Activated T-helper 1 cell treated with anti-CD3 and anti-CD28 coated beads, Interleukin-2, amount 50 U/mL, for 16 hours (primary cell): ENCODE data around the gene AADAT.
"Not testable (repeated sequence)": the region's sequence is repeated elsewhere in the genome, so short reads cannot be mapped to it uniquely, and the experiment has no call there.

Experiments
- DNase-seq, 2 donors: peaks; one replicate each; pipeline ENCODE4 v3.0.0-alpha.2; 2020; ENCODE audit warnings: low read depth in 1 of 2, low spot score in 1 of 2

AADAT gene

DNA sequence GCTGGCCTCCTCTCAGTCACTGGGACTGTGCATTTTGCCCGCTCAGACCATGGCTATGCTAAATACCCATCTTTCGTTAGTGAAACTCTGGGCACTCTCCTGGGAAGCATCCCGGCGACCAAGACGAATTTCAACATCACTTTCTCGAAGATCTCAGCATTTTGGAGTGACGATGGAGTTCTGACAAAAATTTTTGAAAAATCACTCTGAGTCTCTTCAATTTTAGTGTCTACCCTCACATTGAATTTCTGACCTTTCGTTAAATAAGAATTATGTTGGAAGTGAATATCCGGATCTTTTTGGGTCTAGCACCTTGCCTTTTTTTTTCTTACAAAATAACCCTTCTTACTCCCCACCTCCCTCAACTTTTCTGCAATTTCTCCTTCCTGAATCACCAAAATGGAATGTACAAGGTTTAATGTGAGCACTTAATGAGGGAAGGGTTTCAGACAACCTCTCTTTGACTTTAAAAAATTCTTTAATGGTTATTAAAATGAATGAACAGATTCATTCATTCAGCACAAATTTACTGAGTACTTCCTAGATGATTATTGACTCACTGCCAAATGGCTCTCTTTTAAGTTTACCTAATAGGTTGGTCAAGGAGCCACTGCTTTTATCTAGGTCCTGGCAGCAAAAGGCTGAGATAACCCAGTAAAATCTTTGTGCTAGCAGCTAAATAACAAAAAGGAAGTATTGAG, 746 bp upstream of the AADAT start:
- no peak for DNase-seq

DNA sequence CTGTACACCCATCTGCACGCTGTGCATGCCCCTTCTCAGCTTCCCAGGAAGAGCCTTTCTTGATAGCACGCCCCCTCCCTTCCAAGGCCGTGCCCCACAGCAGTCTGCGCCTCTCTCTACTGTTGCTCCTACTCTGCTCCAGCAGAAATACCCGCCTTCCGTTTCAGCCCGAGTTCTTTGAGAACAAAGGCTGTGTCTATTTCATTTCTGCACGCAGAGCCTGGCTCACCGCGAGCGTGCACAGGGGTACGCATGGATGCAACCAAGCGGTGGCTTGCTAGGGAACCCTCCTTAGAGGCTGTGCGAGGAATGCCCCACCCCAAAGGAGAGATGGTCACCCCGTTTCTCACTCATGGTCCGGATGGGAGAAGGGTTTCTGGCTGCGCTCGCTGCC, 485 bp downstream of the AADAT start:
- DNase-seq: no peak

DNA sequence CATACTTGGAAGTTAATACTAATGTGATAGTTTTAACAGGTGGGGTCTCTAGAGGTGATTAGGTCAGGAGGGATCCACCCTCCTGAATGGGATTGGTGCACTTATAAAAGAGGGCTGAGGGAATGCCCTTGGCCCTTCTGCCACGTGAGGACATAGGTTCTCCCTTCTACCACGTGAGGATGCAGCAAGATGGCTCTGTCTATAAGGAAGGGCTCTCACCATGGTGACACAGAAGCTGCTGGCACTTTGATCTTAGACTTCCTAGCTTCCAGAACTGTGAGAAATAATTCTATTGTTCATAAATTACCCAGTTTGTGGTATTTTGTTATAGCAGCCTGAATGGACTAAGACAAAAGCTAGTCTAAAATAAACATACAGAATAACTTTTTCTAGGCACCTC, 1.0 kb downstream of the AADAT start:
- no peak for DNase-seq

DNA sequence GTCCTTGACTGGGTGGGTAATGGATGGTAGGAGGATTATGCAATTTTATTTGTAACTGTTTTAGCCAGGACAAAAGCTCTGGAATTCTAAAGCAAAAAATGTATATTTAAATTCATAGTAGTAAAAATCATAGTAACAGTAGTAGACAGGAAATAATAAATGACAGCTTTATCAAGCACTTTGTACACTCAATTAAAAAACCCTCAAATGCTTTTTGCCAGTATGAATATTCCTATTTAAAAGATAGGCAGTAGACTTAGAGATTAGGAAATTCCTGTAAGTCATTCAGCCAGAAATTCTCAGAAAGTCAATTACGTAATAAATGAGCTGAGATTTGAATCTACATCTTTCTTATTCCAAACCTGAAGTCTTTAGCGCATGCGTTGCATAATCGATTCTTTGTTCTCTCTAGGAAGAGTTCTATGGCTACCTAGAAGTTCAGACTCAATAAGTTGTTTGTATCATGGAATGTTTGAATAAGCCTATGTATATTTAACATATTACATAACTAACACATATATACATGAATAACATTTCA, 2.5 kb downstream of the AADAT start:
- DNase-seq: no peak

DNA sequence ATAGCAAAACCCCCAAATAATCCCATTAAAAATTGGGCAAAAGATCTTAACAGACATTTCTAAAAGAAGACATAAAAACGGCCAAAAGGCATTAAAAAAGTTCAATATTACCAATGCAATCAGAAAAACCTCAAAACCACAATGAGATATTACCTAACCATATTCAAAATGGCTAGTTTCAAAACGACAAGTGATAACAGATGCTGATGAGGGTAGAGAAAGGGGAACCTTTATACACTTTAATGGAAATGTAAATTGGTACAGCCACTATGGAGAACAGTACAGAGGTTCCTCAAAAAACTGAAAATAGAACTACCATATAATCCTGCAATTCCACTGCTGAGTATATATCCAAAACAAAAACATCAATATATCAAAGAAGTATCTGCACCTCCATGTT, 6.2 kb downstream of the AADAT start:
- no peak for DNase-seq

DNA sequence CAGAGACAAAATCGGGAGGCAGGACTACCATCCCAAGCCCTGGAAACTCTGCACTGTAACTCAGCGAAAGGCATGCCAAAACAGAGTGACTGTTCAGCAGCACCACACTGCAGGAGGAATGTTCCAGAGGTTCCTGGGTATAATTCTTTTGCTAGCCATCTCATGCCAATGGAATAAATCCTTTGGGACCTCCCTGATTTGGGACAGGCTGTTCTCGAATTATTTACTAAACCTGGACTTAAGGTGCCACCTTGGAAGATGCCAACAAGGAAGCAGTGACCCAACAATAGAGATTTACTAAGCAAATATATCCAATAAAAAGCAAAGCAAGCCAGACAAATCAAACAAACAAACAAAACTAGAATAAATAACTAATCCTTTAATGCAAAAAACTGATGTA, 9.3 kb downstream of the AADAT start:
- DNase-seq: no peak

DNA sequence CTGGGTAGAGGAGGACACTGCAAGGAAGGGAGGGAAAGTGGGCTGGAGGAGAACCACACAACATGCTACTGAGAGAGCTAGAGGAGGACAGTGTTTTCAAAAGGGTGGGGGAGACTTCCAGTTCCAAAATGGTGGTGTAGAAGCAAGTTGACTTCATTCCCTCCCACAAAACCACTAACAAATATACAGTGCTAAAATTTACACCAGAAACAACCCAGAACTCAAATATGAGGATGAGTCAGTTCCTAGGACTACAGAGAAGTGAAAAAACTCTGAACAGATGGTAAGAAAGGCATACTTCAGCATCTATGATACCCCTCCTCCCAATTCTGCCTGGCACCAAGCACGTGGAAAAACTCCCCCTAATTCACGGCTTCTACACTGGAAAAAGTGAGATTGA, 9.8 kb downstream of the AADAT start:
- DNase-seq: no peak

DNA sequence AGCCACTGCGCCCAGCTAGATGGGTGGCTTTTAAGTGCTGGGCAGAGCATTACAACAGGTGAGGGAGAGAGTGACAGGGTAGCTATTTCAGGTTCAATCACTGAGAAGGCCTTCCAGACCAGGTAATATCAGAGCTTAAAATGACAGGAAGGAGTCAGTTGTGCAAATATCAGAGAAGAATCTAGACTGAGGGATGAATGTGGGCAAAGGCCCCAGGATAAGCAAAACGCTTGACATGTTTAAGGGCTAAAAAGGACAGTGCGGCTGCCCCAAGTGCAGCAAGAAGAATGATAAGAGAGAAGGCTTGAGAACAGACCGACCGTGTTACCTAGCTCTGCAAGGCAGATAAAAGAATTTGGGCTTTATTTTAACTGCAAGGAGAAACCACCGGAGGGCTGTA, 18.6 kb downstream of the AADAT start:
- no peak for DNase-seq

DNA sequence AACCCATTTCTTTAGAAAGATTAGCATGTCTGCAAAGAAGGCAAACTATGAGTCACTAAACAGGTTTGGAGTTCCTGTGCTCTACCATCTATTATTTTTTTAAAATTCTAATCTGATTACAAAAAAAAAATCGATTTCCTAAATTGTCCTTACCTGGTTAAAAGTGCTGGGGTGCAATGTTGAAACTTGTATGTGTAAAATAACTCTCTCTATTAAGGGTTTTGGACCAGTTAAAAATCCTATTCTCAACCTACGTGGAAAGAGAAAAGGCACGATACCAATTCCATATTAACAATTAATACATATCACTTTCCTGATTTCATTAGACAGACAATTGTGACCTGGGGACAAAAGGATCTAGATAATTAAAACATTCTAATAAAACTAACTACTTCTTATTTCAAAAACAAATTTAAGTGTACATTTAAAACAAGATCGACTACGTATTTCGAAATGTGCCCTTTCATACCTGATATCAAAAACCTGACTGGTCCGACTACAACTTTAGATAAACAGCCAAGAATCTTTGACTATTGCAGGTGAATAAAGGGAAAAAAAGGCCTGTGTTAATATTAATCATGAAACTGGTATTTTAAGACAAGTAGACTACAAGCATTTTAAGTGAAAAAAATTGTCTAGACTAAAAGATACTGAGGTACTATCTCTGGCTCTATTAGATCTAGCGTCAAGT, 21.2 kb downstream of the AADAT start:
- no peak for DNase-seq

DNA sequence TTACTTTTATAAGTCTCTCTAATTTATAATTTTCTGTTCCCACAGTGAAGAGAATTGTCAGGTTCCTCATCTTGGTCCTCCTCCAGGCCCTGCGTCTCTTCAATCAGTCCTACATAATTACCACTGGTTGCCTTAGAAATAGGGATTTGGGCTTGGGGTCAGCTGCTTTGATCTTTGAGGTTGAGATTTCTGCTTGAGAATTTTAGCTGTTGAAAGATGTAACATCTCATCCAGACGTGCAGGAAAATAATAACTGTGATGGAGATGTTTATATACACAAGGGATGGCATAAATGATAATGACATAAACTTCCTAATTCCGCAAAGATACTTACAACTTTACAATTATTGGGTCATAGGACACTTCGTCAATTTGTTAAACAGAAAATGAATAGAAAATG, 30.3 kb downstream of the AADAT start:
- no peak for DNase-seq

DNA sequence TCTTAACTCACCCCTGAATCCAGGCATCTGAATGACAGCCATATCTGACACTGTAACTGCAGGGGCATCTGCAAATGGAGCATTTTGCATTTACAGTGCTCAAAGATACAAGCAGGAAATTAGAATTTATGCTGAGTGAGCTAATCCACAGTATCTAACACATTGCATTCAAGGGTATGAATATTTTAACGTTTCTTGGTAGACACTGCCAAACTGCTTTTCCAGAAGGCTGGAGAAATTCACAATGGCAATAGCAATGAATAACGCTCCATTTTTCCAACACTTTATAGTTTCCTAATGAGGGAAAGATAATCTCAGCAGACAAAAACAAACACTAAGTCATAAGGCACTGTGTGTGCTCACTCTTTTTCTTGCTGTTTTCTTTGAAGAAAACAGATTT, 30.9 kb downstream of the AADAT start:
- no peak for DNase-seq

DNA sequence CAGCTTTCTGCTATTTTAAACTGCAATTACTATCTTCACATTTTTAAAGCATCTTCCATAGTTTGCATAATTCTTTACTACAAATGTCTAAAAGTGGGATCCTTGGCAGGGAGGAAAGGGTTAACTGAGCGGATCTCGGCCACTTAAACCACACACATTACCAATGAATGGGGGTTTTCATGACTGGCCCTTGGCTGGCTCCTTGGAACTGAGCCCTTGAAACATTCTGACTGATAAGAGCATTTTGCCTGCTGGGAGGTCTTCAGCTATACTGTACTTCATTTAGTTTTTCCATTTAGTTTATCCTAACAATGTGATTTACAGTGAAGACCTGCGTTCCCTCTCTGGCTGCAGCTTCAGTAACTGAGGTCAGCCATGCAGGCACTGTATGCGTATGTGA, 31.9 kb downstream of the AADAT start:
- DNase-seq: no peak

DNA sequence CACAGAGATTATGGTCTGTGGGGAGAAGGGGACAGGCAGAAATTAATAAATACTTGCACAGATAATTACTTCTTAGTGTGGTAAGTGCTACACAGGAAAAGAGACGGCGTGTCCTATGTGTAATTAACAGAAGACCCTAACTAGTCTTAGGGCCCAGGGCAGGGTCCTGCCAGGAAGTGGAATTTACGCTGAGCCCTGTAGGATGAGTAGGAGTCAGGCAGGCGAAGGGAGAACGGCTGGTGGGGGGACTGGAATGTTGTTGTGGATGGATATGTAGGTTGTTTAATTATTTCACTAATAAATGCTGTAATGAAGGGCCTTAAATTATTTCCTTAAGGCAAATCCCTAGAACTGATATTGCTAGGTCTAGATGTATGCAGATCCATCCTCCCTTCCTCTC, 36.8 kb downstream of the AADAT start:
- DNase-seq: no peak

DNA sequence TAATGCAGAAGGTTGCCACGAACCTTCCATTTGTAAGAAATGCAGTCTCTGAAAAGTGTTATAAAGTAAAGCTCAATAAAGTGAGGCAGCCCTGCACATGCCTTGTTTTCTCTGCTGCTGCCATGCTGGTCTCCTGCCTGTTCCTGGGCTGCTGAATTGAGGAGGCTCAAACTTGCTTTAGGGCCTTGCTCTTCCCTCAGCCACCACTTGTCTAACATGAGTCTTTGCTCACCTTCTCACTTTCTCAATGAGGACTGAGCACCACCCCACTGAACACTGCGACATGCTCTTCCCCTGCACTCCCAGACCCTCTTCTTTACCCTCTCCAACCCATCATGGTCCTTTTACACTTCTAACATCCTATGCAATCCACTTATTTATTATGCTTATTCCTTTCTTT, 38.4 kb downstream of the AADAT start:
- DNase-seq: no peak

DNA sequence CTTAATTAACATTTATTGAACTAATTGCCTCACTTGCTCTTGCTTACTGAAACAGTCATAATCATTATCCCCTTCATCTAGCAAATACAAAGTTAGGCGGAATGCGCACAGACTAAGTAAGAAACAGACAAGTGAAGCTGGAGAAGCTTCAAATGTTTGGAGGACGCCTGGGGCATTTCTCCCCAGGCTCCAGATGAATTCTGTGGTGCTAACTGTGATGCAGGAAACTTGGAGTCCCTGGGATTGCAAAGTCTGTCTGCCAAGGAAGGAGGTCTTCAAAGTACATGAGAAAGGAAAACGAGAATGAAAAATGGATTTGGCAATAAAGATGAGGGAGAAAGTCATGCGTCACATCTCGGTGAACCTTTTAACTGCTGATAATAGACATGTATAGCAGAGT, 40.0 kb downstream of the AADAT start:
- no peak for DNase-seq

DNA sequence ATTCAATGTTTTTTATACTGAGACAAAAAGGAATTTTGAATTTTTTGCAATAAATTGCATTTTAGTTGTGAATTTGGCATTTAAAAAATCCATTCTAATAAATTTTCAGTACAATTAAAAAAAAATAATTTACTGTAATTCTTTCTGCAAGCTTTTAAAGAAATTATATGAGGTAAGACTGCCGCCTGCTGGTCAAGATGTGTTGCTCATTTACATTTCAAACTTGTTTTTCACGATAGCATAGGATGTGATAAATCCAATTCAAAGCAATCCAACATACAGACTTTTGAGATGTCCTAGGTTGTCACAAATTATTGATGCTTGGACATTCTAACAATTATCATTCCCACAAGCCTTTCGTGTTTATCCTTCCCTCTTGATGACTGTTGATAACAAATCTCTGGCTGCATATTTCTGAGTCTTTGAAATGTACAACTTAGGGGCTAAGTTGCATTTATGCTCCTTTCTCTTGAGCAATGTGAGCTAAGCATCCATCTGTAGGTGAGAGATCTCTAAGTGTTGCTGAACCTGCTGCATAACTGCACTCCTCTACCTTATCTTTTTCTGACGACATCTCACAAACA, 41.9 kb downstream of the AADAT start:
- peak in 1 of 2 donors; percentile 8 for DNase-seq

DNA sequence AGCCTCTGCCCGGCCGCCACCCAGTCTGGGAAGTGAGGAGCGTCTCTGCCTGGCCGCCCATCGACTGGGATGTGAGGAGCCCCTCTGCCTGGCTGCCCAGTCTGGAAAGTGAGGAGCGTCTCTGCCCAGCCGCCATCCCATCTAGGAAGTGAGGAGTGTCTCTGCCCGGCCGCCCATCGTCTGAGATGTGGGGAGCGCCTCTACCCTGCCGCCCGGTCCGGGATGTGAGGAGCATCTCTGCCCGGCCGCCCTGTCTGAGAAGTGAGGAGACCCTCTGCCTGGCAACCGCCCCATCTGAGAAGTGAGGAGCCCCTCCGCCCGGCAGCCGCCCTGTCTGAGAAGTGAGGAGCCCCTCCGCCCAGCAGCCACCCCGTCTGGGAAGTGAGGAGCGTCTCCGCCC, 43.6 kb downstream of the AADAT start:
- DNase-seq: not testable (repeated sequence)

DNA sequence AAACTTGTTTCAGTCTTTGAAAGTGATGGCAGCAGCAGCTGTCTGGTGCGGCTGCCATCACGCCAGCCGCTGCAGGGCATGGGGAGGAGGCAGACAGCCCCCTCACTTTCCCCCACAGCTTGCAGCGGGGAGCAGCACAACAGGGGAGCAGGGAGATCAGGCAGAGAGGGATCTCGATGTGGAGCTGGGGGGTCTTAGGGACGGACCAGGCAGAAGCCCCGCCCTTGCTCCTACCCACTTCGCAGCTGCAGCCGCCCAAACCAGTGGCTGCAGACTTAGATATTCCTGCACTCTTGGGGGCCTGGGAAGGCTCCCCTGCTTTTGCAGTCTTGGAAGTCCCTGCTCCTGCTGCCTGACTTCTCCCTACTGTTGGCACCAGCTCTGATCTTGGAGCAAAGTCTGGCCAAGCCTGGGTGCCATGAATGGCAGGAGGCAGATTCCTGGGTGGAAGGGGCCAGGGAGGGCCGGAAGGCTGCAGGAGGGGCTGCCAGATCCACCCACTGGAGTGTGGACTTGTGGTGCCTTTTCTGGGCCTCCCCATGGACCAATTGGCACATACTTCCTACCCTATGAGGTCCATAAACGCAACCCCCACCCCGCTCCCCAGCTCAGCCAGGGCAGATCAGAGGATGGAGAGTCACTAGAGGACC, 49.6 kb downstream of the AADAT start:
- no peak for DNase-seq

DNA sequence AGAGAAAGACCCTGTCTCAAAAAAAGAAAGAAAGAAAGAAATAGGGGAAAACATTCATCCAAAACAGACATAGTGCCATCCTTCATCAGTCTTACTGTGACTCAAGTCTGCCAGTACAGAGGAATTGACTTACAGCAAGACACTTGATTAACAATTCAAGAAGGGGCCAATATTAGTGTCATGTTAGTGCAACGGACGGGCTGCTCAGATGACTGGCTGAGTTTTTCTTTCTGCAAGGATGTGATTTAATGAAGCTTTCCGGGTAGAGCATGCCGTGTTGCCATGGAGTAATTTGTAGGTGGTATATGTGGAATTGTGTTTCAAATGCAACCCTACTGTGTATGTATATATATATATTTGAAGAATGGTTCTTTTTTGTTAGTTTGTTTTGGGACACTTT, 51.0 kb downstream of the AADAT start:
- DNase-seq: no peak

DNA sequence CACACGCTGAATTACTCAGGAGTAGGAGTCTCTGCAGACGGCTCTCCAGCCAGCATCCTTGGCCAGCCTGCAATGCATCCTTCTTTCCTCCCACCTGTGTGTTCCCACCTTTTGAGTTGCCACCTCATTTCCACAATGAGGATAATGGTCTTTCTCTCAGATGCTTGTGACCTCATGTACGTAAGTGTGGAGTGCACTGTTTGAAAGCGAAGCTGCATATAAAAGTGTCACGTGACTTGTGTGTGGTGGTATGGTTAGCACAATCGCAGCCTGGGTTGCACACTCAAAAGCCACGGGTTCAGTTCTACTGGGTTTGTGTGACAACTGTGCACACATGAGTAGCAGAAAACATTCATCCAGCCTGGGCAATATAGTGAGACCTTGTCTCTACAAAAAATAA, 51.5 kb downstream of the AADAT start:
- DNase-seq: no peak

DNA sequence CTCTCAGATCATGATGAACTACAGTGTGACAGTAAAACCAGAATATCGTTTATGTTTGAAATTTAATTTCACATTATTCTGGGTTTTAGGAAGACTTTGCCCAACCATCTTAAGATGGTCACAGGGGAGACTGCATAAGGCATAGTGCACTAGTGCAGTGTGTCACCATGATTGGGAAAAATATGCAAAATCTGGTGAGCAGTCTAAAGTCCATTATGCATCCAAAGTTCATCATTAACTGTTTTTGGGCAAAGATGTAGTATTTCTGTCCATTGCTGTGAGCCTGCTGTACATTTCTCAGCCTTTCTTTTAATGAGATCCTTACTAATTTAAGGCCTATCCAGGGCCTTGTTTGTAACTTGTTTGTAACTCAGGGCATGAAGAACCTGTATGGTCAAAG, 52.3 kb downstream of the AADAT start:
- DNase-seq: no peak

DNA sequence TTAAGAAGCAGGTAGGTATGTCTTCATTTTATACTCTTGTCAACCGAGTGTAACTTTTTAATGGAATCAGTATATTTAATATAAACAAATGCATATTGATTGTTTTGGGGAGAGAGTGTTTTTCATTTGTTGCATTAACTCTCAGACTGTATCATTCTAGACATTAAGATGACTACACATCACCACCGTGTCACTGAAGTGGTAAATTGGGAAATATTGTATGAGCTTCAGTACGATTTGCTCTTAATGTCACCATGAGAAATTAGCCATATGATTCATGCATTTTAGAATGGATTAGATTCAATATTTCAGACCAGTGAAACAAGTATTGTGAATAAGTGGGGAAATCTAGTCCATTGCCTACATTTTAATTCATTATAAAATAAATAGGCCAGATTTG, 53.9 kb downstream of the AADAT start:
- DNase-seq: no peak
